Stimulated activated CD8-positive, alpha-beta memory T cell treated with anti-CD3 and anti-CD28 coated beads, Interleukin-15, amount 100 ng/mL, for 48 hours (primary cell): ENCODE results near the gene SMIM22.

Experiments
- DNase-seq, 2 donors: peaks; one replicate each; pipeline ENCODE4 v3.0.0-alpha.2; 2020; ENCODE audit warnings: low read depth in 2 of 2

SMIM22 gene

DNA sequence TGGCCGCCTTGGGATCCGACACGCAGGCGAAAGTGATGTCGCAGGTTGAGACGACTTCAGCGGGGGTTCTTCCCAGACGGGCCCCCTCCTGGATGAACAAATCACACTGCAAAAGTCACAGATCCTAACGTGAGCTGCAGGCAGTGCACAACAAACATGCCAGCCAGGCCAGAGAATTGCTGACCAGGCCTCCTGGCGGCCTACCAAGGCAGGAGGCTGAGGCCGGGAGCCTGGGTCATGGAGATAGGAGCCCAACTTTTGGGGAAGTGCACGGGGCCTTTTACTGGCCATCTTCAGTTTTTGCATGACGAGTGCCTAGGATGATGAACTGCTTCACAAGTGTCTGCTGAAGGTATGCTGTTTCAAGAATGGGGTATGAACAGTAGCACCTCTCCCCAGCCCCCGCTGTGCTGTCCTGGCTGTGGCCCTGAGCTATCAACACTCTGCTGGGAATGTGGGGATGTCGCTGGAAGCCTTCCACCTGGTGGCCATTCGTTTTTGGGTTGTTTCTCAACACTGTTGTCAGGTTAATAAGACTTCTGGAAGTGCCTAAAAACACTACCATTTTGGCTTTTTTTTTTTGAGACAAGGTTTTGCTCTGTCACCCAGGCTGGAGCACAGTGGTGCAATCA is 19.5 kb downstream of the SMIM22 start:
- DNase-seq, result no peak

DNA sequence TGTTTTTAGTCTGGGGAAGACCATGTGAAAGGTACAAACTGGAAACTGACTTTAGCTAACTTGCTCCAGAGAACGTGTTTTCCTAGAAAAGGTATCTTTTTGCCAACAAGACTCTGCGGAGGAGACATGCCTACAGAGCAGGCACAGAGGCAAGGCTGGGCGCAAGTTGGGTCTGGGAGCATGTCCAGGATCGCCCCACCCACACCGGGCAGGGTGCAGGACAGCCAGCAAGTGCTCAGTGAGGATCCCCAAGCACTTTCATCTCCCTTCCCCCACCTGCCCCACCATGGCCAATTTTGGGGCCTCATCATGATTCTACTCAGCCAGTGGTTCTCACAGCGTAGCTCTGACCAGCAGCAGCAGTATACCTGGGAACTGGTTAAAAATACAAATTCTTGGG is 25.5 kb downstream of the SMIM22 start:
- no peak for DNase-seq

DNA sequence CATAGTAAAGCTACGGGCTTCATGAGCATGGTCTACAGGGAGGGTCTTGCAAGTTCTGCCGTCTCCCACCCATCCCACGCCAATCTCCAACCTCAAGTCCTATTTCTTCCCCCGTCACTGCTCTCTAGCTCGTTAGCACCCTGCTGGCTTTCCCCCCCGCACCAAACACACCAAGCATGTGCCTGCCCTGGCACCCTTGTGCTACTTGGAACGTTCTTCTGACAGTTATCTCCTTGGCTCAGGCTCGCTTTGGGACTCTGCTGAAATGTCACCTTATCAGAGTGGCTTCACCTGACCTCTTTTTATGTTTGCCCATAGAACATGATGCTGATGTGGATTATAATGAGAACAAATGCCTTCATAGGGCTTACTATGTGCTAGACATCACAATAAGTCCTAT is 30.0 kb downstream of the SMIM22 start:
- no peak for DNase-seq

DNA sequence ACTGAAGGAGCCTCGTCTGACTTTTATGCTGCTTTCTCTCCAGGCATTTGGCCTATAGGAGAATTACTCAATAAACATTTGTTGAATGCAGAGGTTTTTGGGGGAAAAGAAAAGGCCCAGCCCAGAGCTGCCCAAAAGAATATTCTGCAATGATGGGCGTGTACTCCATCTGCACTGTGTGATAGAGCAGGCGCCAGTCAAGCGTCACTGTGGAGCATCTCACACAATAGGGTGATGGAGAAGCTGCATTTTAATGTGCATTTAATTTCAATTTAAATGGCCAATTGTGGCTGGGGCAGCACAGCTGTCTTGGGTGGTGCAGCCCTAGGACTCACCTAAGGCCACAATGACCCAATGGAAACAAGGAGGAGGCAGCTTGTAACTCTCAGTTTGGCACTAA is 31.4 kb downstream of the SMIM22 start:
- no peak for DNase-seq

DNA sequence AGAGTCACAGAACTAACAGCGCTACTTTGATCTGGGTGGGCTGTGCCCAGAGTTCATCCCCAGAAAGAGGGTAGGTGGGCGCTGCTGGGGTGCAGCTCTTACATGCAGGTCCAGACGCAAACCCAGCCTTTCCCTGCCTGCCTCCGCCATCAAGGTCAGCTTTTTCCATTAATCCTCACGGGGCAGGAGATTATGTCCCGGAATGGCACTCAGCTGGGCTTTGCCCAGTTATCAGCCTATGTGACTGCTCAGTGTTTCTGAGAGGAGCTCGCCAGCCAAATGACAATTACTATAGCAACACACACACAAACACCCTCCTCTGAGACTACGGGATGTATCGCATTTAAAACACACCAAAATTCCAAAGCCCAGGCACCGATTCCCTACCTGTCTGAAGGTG is 31.8 kb downstream of the SMIM22 start:
- no peak for DNase-seq

DNA sequence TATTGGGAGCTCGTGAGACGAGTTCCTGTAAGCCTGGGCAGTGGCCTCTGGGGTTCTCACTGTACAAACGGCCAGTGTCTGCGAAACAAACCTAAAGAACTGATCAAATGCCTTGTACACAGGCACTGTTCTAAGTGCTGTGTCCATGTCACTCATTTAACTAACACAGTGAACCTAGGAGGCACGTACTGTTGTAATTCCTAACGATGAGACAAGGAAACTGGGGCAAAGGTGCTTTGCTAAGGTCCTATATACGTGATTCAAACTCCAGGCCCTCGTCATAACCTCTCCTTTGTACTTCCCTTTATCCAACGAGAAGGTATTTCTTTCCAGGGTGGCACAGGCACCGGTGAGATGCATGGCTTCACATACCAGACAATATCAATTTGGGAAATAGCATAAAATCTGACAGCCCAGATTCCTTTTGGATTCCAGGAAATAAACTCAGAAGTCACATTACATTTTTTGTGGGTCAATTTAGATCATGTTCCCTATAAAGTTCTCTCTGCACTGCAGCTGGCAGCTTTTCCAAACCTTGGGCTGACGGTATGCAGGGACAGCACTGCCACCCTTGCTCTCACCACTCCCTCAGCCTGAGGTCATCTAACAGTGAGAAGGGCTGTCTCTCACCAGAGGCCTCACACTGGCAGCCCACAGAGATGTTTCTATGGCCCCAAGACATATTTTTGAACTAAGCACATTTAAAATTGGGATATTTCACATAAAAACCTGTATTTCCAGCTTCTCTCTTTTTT is 33.6 kb downstream of the SMIM22 start:
- DNase-seq, result no peak

DNA sequence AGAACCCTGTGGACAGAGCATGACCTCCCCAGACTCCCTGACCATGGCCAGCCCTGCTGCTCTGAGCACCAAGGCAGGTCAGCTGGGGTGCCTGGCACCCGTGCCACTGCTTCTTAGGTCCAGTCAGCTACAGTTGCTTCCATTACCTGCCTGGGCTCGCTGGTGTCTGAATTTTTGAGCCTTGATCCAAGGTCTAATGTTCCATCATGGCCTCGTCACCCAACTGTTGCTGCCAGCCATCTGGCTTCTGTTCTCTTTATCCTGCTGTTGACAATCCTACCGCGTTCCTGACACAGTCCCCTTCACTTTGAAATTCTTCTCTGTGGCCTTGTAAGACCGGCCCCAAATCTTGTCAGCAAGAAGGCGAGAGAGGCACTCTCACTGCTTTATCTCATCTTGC is 35.2 kb downstream of the SMIM22 start:
- DNase-seq, result no peak

DNA sequence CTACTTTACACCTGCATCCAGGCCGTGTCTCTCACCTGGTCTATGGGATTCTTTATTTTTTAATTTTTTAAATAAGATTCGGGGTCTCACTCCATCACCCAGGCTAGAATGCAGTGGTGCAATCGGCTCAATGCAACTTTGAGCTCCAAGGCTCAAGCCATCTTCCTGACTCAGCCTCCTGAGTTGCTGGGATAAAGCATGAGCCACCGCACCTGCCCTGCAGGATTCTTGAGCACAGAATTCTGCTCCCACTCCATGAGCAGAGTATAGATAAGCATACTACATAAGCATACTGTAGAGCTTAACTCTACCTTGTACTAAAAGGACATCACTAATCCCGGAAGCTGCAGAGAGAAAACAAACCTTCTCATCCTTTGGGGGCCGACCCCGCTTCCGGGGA is 36.4 kb downstream of the SMIM22 start:
- no peak for DNase-seq

DNA sequence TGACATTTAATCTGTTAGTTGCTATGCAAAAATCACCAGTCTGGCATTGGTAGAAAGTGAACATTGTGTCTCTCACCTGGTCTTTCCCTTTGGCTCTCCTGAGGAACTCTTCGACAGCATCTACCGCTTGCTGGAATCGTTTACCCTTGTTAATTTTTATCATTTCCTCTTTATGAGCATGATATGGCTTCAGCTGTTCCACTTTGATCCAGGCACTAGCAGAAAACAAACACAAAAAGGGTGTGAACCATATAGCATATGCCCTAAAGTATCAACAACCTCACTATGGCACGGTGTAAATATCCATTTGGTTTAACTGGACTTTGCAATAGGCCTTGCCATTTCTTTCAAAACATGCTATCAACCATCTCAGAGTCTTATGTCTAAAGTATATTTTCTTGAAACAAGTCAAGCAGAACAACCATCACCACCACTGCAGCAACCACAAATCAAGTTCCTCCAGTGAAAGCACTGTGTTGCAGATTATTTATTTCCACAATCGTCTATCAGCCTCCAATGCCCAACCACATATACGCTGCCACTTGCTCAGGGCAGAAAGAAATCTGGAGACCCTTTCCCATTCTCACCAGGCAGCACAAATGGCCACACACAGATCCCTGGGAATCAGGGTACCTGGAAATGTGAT is 37.7 kb downstream of the SMIM22 start:
- no peak for DNase-seq

DNA sequence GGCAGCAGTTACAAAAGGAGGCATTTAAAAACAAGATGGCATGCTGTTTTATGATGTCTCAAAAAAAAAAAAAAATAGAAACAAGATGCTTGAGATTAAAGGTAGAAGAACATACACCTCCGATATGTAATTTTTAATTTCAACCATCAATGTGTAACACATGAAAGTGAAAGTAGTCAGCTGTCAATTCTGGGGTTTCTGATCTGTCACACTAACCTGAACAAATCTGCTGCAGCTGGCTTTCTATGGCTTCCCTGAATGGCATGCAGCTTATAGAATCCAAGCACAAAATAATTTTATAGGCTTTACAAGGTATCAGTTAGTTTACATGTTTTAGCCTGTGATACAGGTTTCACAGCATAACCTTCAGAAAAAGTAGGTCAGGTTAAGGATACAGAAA is 38.4 kb downstream of the SMIM22 start:
- no peak for DNase-seq

DNA sequence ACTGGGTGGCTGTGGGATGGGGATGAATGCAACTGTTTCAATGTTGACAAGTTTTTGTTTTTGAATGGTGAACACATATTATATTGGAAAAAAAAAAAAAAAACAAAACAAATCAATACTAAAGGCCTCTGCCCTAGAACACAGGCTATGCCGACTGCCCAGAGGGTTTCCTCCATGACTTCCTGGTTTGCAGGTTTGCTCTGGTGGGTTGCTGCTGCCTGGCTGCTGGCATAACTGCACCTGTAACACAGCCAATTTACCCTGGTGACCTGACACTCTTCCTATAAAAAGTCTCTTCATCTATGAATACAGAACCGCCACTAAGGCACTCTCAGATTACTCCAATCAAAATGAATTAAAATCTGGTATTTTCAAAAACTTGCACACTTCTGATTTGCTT is 41.6 kb downstream of the SMIM22 start:
- DNase-seq, result no peak

DNA sequence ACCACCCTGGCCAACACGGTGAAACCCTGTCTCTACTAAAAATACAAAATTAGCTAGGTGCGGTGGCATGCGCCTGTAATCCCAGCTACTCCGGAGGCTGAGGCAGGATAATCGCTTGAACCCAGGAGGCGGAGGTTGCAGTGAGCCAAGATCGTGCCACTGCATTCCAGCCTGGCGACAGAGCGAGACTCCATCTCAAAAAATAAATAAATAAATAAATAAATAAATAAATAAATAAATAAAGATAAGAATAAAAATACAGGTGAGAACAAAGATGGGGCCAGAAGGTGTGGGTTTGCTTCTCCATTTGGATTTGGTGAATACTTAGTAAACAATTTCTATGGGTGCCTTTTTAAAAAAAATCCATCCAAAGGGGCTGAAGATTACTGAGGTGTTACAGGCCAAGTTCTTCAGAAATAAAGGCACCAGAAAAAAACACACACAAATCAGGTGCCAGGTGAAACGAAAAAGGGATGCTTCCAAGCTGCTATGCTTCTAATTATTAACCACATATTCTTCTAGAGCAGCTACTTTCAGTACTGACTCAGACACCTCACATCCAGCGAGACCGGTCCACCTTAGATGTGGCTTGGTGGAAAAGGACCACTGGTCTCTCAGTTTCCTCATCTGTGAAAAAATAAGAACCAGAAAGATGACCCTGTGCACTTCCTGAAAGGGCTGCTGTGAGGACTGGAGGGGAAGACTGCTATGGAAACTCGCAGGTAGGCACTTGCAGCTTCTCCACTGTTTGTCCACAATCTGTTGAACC is 42.7 kb downstream of the SMIM22 start:
- no peak for DNase-seq

DNA sequence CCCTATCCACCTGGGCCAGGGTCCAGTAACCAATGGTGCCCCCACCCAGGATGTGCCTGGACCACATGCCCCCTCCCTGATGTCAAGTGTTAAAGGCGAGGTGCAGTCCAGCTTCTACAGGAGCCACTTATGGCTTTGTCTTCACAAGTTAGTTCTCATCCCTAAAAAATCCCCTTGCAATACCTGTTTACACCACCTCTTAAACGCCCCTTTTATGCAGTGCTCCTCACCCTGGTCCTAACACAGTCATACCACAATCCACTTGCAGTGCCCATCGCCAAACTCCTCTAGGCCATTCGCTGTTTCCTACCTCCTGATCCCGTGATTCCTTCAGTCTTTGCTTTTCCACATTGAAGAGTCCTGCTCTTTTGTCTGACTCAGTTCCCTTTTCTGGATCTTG is 44.8 kb downstream of the SMIM22 start:
- DNase-seq, result no peak

DNA sequence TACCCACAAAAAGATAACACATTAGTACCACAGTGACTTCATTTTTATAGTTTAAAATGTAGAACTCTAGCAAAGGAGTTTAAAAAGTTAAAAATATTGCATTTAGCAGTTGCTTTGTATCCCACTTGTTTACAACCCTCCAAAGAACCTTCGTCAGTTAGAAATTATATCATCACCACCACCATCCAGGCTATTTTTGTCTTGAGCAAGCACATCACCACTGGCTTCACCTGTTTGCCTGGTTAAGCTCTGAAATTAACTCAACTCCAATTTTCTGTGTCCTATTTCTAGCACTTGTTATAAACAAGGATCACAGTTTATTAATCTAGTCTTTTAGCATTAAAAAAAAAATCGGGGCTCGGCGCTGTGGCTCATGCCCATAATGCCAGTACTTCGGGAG is 45.8 kb downstream of the SMIM22 start:
- no peak for DNase-seq
